HepG2 (cell line): ENCODE data around the gene SLC6A7. TPM values are rescaled to one million over a fixed set of nuclear protein-coding genes. Genes with fewer than 3 reads are reported as not detected.

Experiments
- ARNT ChIP-seq: fragments of 450-650 bp; IDR thresholded peaks from 2 replicates; pipeline ENCODE4 v1.6.1; 2017
- DNMT1 ChIP-seq: sonication (generic); formaldehyde crosslinking; IDR thresholded peaks from 2 replicates; pipeline ENCODE4 v1.5.1; 2020; ENCODE audit warnings: mild to moderate bottlenecking, missing genetic modification reagents
- E2F5 ChIP-seq: sonication (generic); formaldehyde crosslinking; conservative IDR thresholded peaks from 2 replicates; pipeline ENCODE4 v1.4.0; 2020; ENCODE audit warnings: missing genetic modification reagents
- ESRRA ChIP-seq: sonication (generic); formaldehyde crosslinking; IDR thresholded peaks from 2 replicates; pipeline ENCODE4 v1.5.1; 2020; ENCODE audit warnings: mild to moderate bottlenecking, low read depth, missing genetic modification reagents
- ETS1 ChIP-seq: sonication (generic); formaldehyde crosslinking; IDR thresholded peaks from 2 replicates; pipeline ENCODE4 v1.4.0; 2020; ENCODE audit warnings: missing genetic modification reagents
- FOSL1 ChIP-seq: sonication (generic); formaldehyde crosslinking; IDR thresholded peaks from 2 replicates; pipeline ENCODE4 v1.9.0; 2021; ENCODE audit warnings: missing genetic modification reagents, borderline replicate concordance
- FOXO4 ChIP-seq: sonication (generic); formaldehyde crosslinking; conservative IDR thresholded peaks from 2 replicates; pipeline ENCODE4 v1.8.1; 2023; ENCODE audit warnings: missing genetic modification reagents
- HNF4A ChIP-seq: sonication (generic); formaldehyde crosslinking; IDR thresholded peaks from 2 replicates; pipeline ENCODE4 v1.4.0; 2020; ENCODE audit warnings: missing genetic modification reagents
- HOXA3 ChIP-seq: sonication (generic); formaldehyde crosslinking; IDR thresholded peaks from 2 replicates; pipeline ENCODE4 v1.5.0; 2020; ENCODE audit warnings: missing genetic modification reagents
- JUN ChIP-seq: sonication (generic); formaldehyde crosslinking; IDR thresholded peaks from 2 replicates; pipeline ENCODE4 v1.4.0; 2020; ENCODE audit warnings: mild to moderate bottlenecking, missing genetic modification reagents
- KLF11 ChIP-seq: IDR thresholded peaks from 2 replicates; pipeline ENCODE4 v1.6.1; 2016; ENCODE audit warnings: missing compliant biosample characterization
- MATR3 ChIP-seq: sonication (generic); formaldehyde crosslinking; IDR thresholded peaks from 2 replicates; pipeline ENCODE4 v1.4.0; 2020; ENCODE audit warnings: missing genetic modification reagents
- PAX8 ChIP-seq: sonication (generic); formaldehyde crosslinking; IDR thresholded peaks from 2 replicates; pipeline ENCODE4 v1.8.0; 2022; ENCODE audit warnings: mild to moderate bottlenecking, missing genetic modification reagents, borderline replicate concordance
- RAD21 ChIP-seq: fragments of 450-650 bp; formaldehyde crosslinking; IDR thresholded peaks from 2 replicates; pipeline ENCODE4 v1.5.0; 2020; ENCODE audit warnings: mild to moderate bottlenecking
- RFXAP ChIP-seq: sonication (generic); formaldehyde crosslinking; IDR thresholded peaks from 2 replicates; pipeline ENCODE4 v1.4.0; 2020; ENCODE audit warnings: missing genetic modification reagents, borderline replicate concordance
- ZBTB3 ChIP-seq: sonication (generic); formaldehyde crosslinking; IDR thresholded peaks from 2 replicates; pipeline ENCODE4 v1.4.0; 2020; ENCODE audit warnings: low read depth, mild to moderate bottlenecking, moderate library complexity, missing genetic modification reagents, borderline replicate concordance
- ZMAT3 ChIP-seq: sonication (generic); formaldehyde crosslinking; conservative IDR thresholded peaks from 2 replicates; pipeline ENCODE4 v1.7.0; 2021; ENCODE audit warnings: missing genetic modification reagents
- ZNF274 ChIP-seq: sonication (generic); formaldehyde crosslinking; IDR thresholded peaks from 2 replicates; pipeline ENCODE4 v1.5.1; 2020; ENCODE audit warnings: mild to moderate bottlenecking, missing genetic modification reagents
- ZNF329 ChIP-seq: sonication (generic); formaldehyde crosslinking; IDR thresholded peaks from 2 replicates; pipeline ENCODE4 v1.9.0; 2021; ENCODE audit warnings: low read depth, mild to moderate bottlenecking, missing genetic modification reagents
- ZNF331 ChIP-seq: sonication (generic); formaldehyde crosslinking; IDR thresholded peaks from 2 replicates; pipeline ENCODE4 v1.4.0; 2020; ENCODE audit warnings: missing genetic modification reagents
- ZNF414 ChIP-seq: sonication (generic); formaldehyde crosslinking; IDR thresholded peaks from 2 replicates; pipeline ENCODE4 v1.5.0; 2020; ENCODE audit warnings: missing genetic modification reagents
- ZNF510 ChIP-seq: sonication (generic); formaldehyde crosslinking; IDR thresholded peaks from 2 replicates; pipeline ENCODE4 v1.4.0; 2020; ENCODE audit warnings: low read depth, mild to moderate bottlenecking, missing genetic modification reagents
- ZNF616 ChIP-seq: sonication (generic); formaldehyde crosslinking; IDR thresholded peaks from 2 replicates; pipeline ENCODE4 v1.5.0; 2020; ENCODE audit warnings: low read depth, mild to moderate bottlenecking, missing genetic modification reagents
- ZNF761 ChIP-seq: sonication (generic); formaldehyde crosslinking; conservative IDR thresholded peaks from 2 replicates; pipeline ENCODE4 v1.4.0; 2020; ENCODE audit warnings: mild to moderate bottlenecking, missing genetic modification reagents
- ZNF768 ChIP-seq: sonication (generic); formaldehyde crosslinking; IDR thresholded peaks from 2 replicates; pipeline ENCODE4 v1.4.0; 2020; ENCODE audit warnings: missing genetic modification reagents
- ZNF776 ChIP-seq: sonication (generic); formaldehyde crosslinking; IDR thresholded peaks from 2 replicates; pipeline ENCODE4 v1.4.0; 2020; ENCODE audit warnings: mild to moderate bottlenecking, missing genetic modification reagents
- polyA plus RNA-seq, 8 experiments: library from polyadenylated mRNA; depleted of rRNA in 3 of 8; stranded (reverse) in 7 of 8; unstranded in 1 of 8; fragments of >200 nt; fragmentation: Illumina TruSeq in 4 of 8; extraction: Trizol in 4 of 8; gene quantifications; 2 replicates each; pipeline versions ENCODE4 v1.2.1 to v1.2.3, GENCODE V29; 2011 to 2016; ENCODE audit warnings: low read depth in 4 of 8, missing spikeins in 1 of 8, mixed read lengths in 1 of 8; ENCODE audit not compliant: insufficient read depth in 1 of 8
- total RNA-seq, 5 experiments: library from RNA; depleted of rRNA; stranded (reverse); fragments of >200 nt; fragmentation: Illumina TruSeq; extraction: Trizol; gene quantifications; 2 replicates each; pipeline ENCODE4 v1.2.3, GENCODE V29; 2016; ENCODE audit warnings: low read depth in 1 of 5
- TF ChIP-seq, protein P1 (sequence below): sonication (generic); formaldehyde crosslinking; IDR thresholded peaks from 2 replicates; pipeline ENCODE4 v1.8.1; 2023; ENCODE audit warnings: missing genetic modification reagents, mild to moderate bottlenecking, borderline replicate concordance

The SLC6A7 gene
- total and polyA plus RNA-seq, 2 of the 13 experiments (the other 11 are each of a cell fraction or from before 2014, with no cell fraction given), result not detected

DNA sequence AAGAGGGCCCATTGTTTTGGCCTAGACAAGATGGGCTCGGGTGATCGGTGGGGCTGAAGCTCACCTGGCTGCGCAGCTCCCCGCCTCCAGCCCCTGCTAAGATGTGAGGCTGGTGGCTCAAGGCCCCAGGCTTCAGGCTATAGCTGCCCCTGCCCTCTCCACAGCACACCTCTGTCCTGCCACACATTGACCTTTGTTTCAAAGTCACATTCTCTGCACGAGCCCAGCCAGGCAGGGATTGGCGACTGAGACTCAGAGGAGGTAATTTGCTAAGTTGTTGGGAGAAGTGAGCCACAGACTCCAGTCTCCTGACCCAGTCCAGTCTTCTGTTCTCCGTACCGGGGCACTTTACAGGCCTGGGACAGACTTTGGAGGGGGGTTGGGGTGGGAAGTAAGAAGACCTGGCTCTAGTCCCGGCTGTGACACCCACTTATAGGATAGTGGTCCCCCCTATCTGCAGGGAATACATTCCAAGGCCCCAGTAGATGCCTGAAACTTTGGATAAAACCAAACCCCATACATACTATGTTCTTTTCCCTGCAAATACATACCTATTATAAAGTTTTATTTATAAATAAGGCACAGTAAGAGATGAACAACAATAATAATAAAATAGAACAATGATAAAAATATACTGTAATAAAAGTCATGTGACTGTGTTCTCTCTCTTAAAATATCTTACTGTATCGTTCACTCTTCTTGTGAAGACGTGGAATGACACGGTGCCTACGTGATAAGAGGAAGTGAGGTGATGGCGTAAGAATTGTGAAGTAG is 47.5 kb upstream of the SLC6A7 start (continued):
- TF ChIP-seq ZNF414 (CRISPR knock-in tag), result no peak
- no peak for TF ChIP-seq E2F5 (CRISPR knock-in tag)
- peak; percentile 66; the same call in 1 of the 2 replicates for TF ChIP-seq ZNF274 (CRISPR knock-in tag)
- TF ChIP-seq PAX8 (CRISPR knock-in tag), result no peak
- peak; percentile 61 for TF ChIP-seq HOXA3 (CRISPR knock-in tag)
- no peak for TF ChIP-seq FOXO4 (CRISPR knock-in tag)
- TF ChIP-seq MATR3, result no peak
- TF ChIP-seq, protein P1, sequence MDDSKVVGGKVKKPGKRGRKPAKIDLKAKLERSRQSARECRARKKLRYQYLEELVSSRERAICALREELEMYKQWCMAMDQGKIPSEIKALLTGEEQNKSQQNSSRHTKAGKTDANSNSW (CRISPR knock-in tag), result no peak; the same call in 1 of the 2 replicates
- TF ChIP-seq ZNF510 (CRISPR knock-in tag), result no peak
- no peak for TF ChIP-seq DNMT1
- 0 out of 2 replicates have a peak, but pooled peaks have one; percentile 16 for TF ChIP-seq ZBTB3
- no peak for TF ChIP-seq ZNF616 (CRISPR knock-in tag)
- no peak; the same call in 1 of the 2 replicates for TF ChIP-seq RFXAP
- peak; percentile 68 for TF ChIP-seq HNF4A (CRISPR knock-in tag)
- no peak for TF ChIP-seq ZNF768 (CRISPR knock-in tag)
- TF ChIP-seq ESRRA (CRISPR knock-in tag), result peak; percentile 57; the same call in 1 of the 2 replicates
- 0 out of 2 replicates have a peak, but pooled peaks have one; percentile 34 for TF ChIP-seq KLF11 (CRISPR knock-in tag)
- TF ChIP-seq ZNF331 (CRISPR knock-in tag), result peak; percentile 49; the same call in 1 of the 2 replicates
- TF ChIP-seq FOSL1, result no peak
- no peak for TF ChIP-seq ZNF776 (CRISPR knock-in tag)
- TF ChIP-seq RAD21 (CRISPR knock-in tag), result no peak
- no peak for TF ChIP-seq ZNF329
- TF ChIP-seq ZMAT3 (CRISPR knock-in tag), result no peak
- no peak for TF ChIP-seq JUN (CRISPR knock-in tag)
- TF ChIP-seq ZNF761 (CRISPR knock-in tag), result no peak
- 0 out of 2 replicates have a peak, but pooled peaks have one; percentile 74 for TF ChIP-seq ETS1 (CRISPR knock-in tag)
- no peak for TF ChIP-seq ARNT
